T-cell (primary cell): Measurements from ENCODE around the gene SIPA1L3. TPM values are rescaled to one million over a fixed set of nuclear protein-coding genes. Genes with fewer than 3 reads are reported as not detected.
A peak's percentile ranks its signal among the peaks of the same experiment; 100 is the strongest.

Experiments
- ATAC-seq, 4 experiments: fragments of 200-7000 bp in 3 of 4; fragments of 150-1000 bp in 1 of 4; cut with Tn5 transposase; replicated peaks in 1 of 4; 1 replicate in 3 of 4; 2 replicates in 1 of 4; pipeline ENCODE4 v1.10.0; 2021; ENCODE audit warnings: moderate library complexity in 3 of 4, mild to moderate bottlenecking in 2 of 4, moderate number of reproducible peaks in 1 of 4
- CTCF ChIA-PET, 2 donors: fragments of 300-600 bp; sonication (Branson Sonifier 250); formaldehyde crosslinking; loops; one replicate each; lab custom pipeline; 2022; ENCODE audit warnings: antibody characterized with exemption in 2 of 2; lab: Charles Lee
- POLR2A ChIA-PET, 2 donors: fragments of 300-600 bp; sonication (Branson Sonifier 250); formaldehyde crosslinking; loops; one replicate each; lab custom pipeline; 2022; ENCODE audit warnings: antibody characterized with exemption in 2 of 2; lab: Charles Lee
- DNase-seq, 35 experiments: peaks; one replicate each; pipeline versions ENCODE4 v3.0.0 to v3.0.0-alpha.2; 2013 to 2023
- H3K27ac ChIP-seq: one replicate; pipeline ENCODE4 v1.5.1; 2013; ENCODE audit warnings: low read length
- H3K27me3 ChIP-seq, 2 experiments: replicated peaks in 1 of 2; 1 replicate in 1 of 2; 2 replicates in 1 of 2; pipeline versions ENCODE4 v1.6.1 to v1.7.0; 2013; ENCODE audit warnings: low read length in 1 of 2, mixed read lengths in 1 of 2; ENCODE audit not compliant: control insufficient read depth in 2 of 2, insufficient read depth in 2 of 2; ENCODE audit errors: extremely low read depth in 1 of 2
- H3K36me3 ChIP-seq, 2 donors: 1 replicate in 1 of 2; 2 replicates in 1 of 2; pipeline versions ENCODE4 v1.6.1 to v1.7.0; 2013; ENCODE audit warnings: low read length in 1 of 2; ENCODE audit not compliant: control insufficient read depth in 2 of 2, insufficient read depth in 1 of 2; ENCODE audit errors: extremely low read depth in 1 of 2
- H3K4me1 ChIP-seq, 2 experiments: 1 replicate in 1 of 2; 2 replicates in 1 of 2; pipeline versions ENCODE4 v1.6.1 to v1.7.0; 2013; ENCODE audit warnings: low read length in 2 of 2, mixed read lengths in 1 of 2; ENCODE audit not compliant: insufficient read depth in 2 of 2, control insufficient read depth in 1 of 2; ENCODE audit errors: extremely low read depth in 1 of 2
- H3K4me3 ChIP-seq, 2 donors: 1 replicate in 1 of 2; 2 replicates in 1 of 2; pipeline versions ENCODE4 v1.5.1 to v1.7.0; 2013; ENCODE audit warnings: mild to moderate bottlenecking in 2 of 2, low read length in 1 of 2, moderate library complexity in 1 of 2; ENCODE audit not compliant: control insufficient read depth in 1 of 2; ENCODE audit errors: extremely low read depth in 1 of 2
- H3K9me3 ChIP-seq: 2 replicates; pipeline ENCODE4 v1.7.0; 2013
- H3K27ac Mint-ChIP-seq, 2 donors: one replicate each; pipeline ENCODE4 v1.8.0; 2020 to 2021; ENCODE audit warnings: mild to moderate bottlenecking in 2 of 2, mixed read lengths in 2 of 2
- H3K27me3 Mint-ChIP-seq, 2 donors: one replicate each; pipeline ENCODE4 v1.8.0; 2021 to 2022; ENCODE audit warnings: mixed read lengths in 2 of 2
- H3K36me3 Mint-ChIP-seq: one replicate; pipeline ENCODE4 v1.8.0; 2021; ENCODE audit warnings: mixed read lengths
- H3K4me1 Mint-ChIP-seq, 3 donors: one replicate each; pipeline ENCODE4 v1.8.0; 2020 to 2022; ENCODE audit warnings: mixed read lengths in 3 of 3, mild to moderate bottlenecking in 1 of 3
- H3K4me3 Mint-ChIP-seq, 3 donors: one replicate each; pipeline ENCODE4 v1.8.0; 2020 to 2022; ENCODE audit warnings: mild to moderate bottlenecking in 3 of 3, mixed read lengths in 3 of 3, moderate library complexity in 3 of 3
- H3K9me3 Mint-ChIP-seq, 3 donors: one replicate each; pipeline ENCODE4 v1.8.0; 2020 to 2022; ENCODE audit warnings: mixed read lengths in 3 of 3
- WGBS: methylation state at CpG from one replicate; pipeline ENCODE4 v1.1.5; 2013; ENCODE audit warnings: missing lambda C conversion rate; ENCODE audit not compliant: insufficient coverage; 5-methylcytosine and 5-hydroxymethylcytosine counted together
- total RNA-seq, 35 experiments: library from RNA in 6 of 35; stranded (reverse) in 6 of 35; fragments of 120-200 nt in 1 of 35; gene quantifications; one replicate each; pipeline versions ENCODE4 v1.2.1 to v1.2.4 and lab custom pipeline; 2013 to 2026

The SIPA1L3 gene
- total RNA-seq, 5 donors from 2014 or later (not counting 1 experiment from before 2014, with no cell fraction given): 26.2 to 40.6 (median 35.5) TPM

GRCh38 chr19:38139122-38139521 is 232.1 kb downstream of the SIPA1L3 start:
- ATAC-seq (no peak), DNase-seq (no peak)
- 75% methylated on average over 3 of the region's 6 CpGs for WGBS
- ChIA-PET POLR2A (no interaction called here), CTCF (no interaction called here)
- H3K27ac Mint-ChIP-seq: no peak overlapping the region
- H3K4me1 Mint-ChIP-seq: peaks cover 0 to 2% (median 0%) of the 10 kb centered on the region in 3 donors
- Histone ChIP-seq H3K27ac (no peak overlapping the region), H3K4me3 (no peak overlapping the region), H3K36me3 (peaks cover 2 to 3% of the 10 kb centered on the region in 2 donors), H3K27me3 (no peaks in the 10 kb centered on the region), H3K9me3 (no peaks in the 10 kb centered on the region), H3K4me1 (no peaks in the 10 kb centered on the region)
- no peak overlapping the region for H3K4me3 Mint-ChIP-seq
- H3K9me3 Mint-ChIP-seq: no peaks in the 10 kb centered on the region
- peaks cover 14% of the 10 kb centered on the region for H3K36me3 Mint-ChIP-seq
- H3K27me3 Mint-ChIP-seq: no peaks in the 10 kb centered on the region

- H3K4me3 Mint-ChIP-seq: no peak overlapping the region
- no peaks in the 10 kb centered on the region for H3K9me3 Mint-ChIP-seq
- 91% methylated on average over 11 of the region's 13 CpGs for WGBS
- peaks cover 23% of the 10 kb centered on the region for H3K36me3 Mint-ChIP-seq
- Histone ChIP-seq H3K36me3 (peaks cover 3 to 8% of the 10 kb centered on the region in 2 donors), H3K27ac (no peak overlapping the region), H3K9me3 (no peaks in the 10 kb centered on the region), H3K4me3 (no peak overlapping the region), H3K27me3 (no peaks in the 10 kb centered on the region), H3K4me1 (no peaks in the 10 kb centered on the region)
- CTCF ChIA-PET: no interaction called here
- no peak for ATAC-seq
- H3K27ac Mint-ChIP-seq: no peak overlapping the region
- no peak for DNase-seq
- POLR2A ChIA-PET: interaction anchor here in 1 of 2 donors (0.5 kb wide), 1 partner anchor 13 kb away, joined by 3 read pairs; no protein-coding TSS in a partner anchor
- H3K4me1 Mint-ChIP-seq: peaks cover 0 to 2% (median 0%) of the 10 kb centered on the region in 3 donors
- H3K27me3 Mint-ChIP-seq: no peaks in the 10 kb centered on the region
Measured at GRCh38 chr19:38141108-38141507, 234.1 kb downstream of the SIPA1L3 start.

DNA sequence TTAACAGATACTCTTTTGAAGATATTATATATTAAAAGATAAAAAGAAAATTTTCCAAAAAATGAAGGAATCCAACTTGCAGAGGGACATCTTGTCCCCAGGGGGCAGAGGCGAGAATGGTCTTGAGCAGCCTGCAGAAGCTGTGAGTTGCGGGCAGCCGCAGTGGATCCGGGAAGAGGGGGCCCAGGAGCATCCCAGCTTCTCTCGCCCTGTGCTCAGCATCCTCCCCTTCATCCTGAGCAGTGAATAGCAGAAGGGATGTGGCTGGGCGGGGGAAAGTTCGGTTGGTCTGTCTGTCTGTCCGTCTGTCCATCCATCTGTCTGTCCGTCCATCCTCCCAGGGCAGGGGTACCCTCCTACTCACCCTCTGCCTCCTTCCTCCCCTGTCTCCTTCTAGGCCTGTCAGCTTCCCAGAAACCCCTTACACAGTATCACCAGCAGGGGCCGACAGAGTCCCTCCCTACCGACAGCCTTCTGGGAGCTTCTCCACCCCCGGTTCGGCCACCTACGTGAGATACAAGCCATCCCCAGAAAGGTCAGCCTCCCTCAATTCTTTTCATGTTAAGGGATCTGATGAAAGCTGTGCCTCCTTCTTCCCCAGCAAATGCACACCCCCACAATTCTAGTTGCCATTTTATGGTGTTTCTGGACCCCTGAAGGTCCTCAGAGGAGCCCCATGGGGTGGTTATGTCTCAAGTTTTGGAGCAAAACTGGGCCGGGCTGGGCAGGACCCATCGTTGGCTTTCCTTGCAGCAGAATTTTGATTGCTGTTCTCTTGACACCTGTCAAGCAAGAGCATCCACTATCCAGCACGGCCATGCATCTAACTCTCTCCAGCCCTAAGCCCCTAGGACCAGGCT is 235.4 kb downstream of the SIPA1L3 start:
- H3K27ac ChIP-seq: no peak overlapping the region
- peaks cover 29% of the 10 kb centered on the region for H3K36me3 Mint-ChIP-seq
- POLR2A ChIA-PET: no interaction called here
- H3K36me3 ChIP-seq: peaks cover 3 to 8% of the 10 kb centered on the region in 2 donors
- 95% methylated on average over 9 of the region's 17 CpGs for WGBS
- H3K9me3 ChIP-seq: no peaks in the 10 kb centered on the region
- no peak overlapping the region for H3K4me3 ChIP-seq
- H3K27ac Mint-ChIP-seq: no peak overlapping the region
- H3K4me3 Mint-ChIP-seq: no peak overlapping the region
- no peaks in the 10 kb centered on the region for H3K9me3 Mint-ChIP-seq
- H3K27me3 Mint-ChIP-seq: no peaks in the 10 kb centered on the region
- H3K27me3 ChIP-seq: no peaks in the 10 kb centered on the region
- H3K4me1 ChIP-seq: no peaks in the 10 kb centered on the region
- DNase-seq: peak in 21 of 35 experiments; percentile 7 to 39 (median 19)
- peaks cover 0 to 2% (median 0%) of the 10 kb centered on the region in 3 donors for H3K4me1 Mint-ChIP-seq
- CTCF ChIA-PET: interaction anchor here in 1 of 2 donors (0.5 to 0.6 kb wide), 2 partner anchors 20 to 94 kb away, joined by 3 to 10 read pairs; no protein-coding TSS in a partner anchor
- peak in 2 of 4 experiments; percentile 52 to 59 for ATAC-seq

- H3K4me1 Mint-ChIP-seq: peaks cover 0 to 2% (median 0%) of the 10 kb centered on the region in 3 donors
- ChIA-PET CTCF (no interaction called here), POLR2A (interaction anchor here in 1 of 2 donors (0.5 kb wide), 1 partner anchor 728 kb away, joined by 3 read pairs; no protein-coding TSS in a partner anchor)
- Histone ChIP-seq H3K27me3 (no peaks in the 10 kb centered on the region), H3K4me3 (no peak overlapping the region), H3K4me1 (no peaks in the 10 kb centered on the region), H3K36me3 (peaks cover 3 to 8% of the 10 kb centered on the region in 2 donors), H3K27ac (no peak overlapping the region), H3K9me3 (no peaks in the 10 kb centered on the region)
- peaks cover 31% of the 10 kb centered on the region for H3K36me3 Mint-ChIP-seq
- H3K27me3 Mint-ChIP-seq: no peaks in the 10 kb centered on the region
- 83% methylated on average over 2 of the region's 5 CpGs for WGBS
- DNase-seq: no peak
- no peaks in the 10 kb centered on the region for H3K9me3 Mint-ChIP-seq
- H3K4me3 Mint-ChIP-seq: no peak overlapping the region
- no peak overlapping the region for H3K27ac Mint-ChIP-seq
- no peak for ATAC-seq
Measured at GRCh38 chr19:38143847-38144246, 236.8 kb downstream of the SIPA1L3 start.

- ATAC-seq (no peak), DNase-seq (no peak)
- H3K9me3 ChIP-seq: no peaks in the 10 kb centered on the region
- POLR2A ChIA-PET: no interaction called here
- Mint-ChIP-seq H3K9me3 (no peaks in the 10 kb centered on the region), H3K4me3 (no peak overlapping the region), H3K4me1 (peaks cover 0 to 2% (median 0%) of the 10 kb centered on the region in 3 donors), H3K27ac (no peak overlapping the region), H3K36me3 (peaks cover 36% of the 10 kb centered on the region), H3K27me3 (no peaks in the 10 kb centered on the region)
- H3K4me1 ChIP-seq: no peaks in the 10 kb centered on the region
- no peaks in the 10 kb centered on the region for H3K27me3 ChIP-seq
- no peak overlapping the region for H3K27ac ChIP-seq
- peaks cover 3 to 8% of the 10 kb centered on the region in 2 donors for H3K36me3 ChIP-seq
- 91% methylated on average over 5 of the region's 6 CpGs for WGBS
- CTCF ChIA-PET: interaction anchor here in 1 of 2 donors (0.7 kb wide), 1 partner anchor 90 kb away, joined by 3 read pairs; no protein-coding TSS in a partner anchor
- no peak overlapping the region for H3K4me3 ChIP-seq
Measured at GRCh38 chr19:38144667-38145066, 237.7 kb downstream of the SIPA1L3 start.

GRCh38 chr19:38145623-38146022 is 238.6 kb downstream of the SIPA1L3 start:
- Histone ChIP-seq H3K4me3 (no peak overlapping the region), H3K36me3 (peaks cover 0 to 8% of the 10 kb centered on the region in 2 donors), H3K27ac (no peak overlapping the region), H3K9me3 (no peaks in the 10 kb centered on the region), H3K27me3 (no peaks in the 10 kb centered on the region), H3K4me1 (no peaks in the 10 kb centered on the region)
- ChIA-PET CTCF (interaction anchor here in 1 of 2 donors (0.7 kb wide), 1 partner anchor 89 kb away, joined by 3 read pairs; no protein-coding TSS in a partner anchor), POLR2A (no interaction called here)
- Mint-ChIP-seq H3K27ac (no peak overlapping the region), H3K4me1 (peaks cover 0 to 2% (median 0%) of the 10 kb centered on the region in 3 donors), H3K4me3 (no peak overlapping the region), H3K36me3 (peaks cover 40% of the 10 kb centered on the region), H3K27me3 (no peaks in the 10 kb centered on the region), H3K9me3 (no peaks in the 10 kb centered on the region)
- no peak for ATAC-seq
- DNase-seq: no peak
- WGBS: 100% methylated on average over 1 of the region's 4 CpGs
